Islet precursor cell (in vitro differentiated cells): ENCODE data around the gene DHCR7.
A peak's percentile ranks its signal among the peaks of the same experiment; 100 is the strongest.

Experiments
- DNase-seq: peaks from one replicate; pipeline ENCODE4 v3.0.0-alpha.2; 2018

Gene DHCR7

DNA sequence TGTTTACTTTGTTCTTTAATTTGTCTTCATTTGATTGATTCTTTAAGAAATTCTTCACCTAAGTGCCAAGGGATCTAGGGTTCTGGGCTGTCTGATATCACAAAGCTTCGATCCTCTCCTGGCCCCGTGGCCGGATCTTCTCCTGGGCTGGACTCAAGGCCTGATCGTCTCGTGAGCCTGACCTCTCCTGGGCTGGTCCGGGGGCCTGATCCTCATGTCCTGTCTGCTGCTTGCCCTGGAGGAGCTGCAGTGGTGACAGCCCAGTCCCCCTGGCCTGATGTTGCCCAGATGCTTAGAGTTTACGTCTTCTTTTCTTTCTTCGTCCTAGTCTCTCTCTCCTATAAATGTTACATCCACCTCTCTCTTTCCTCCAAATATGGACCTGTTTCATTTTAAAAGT lies 8.1 kb upstream of the DHCR7 start:
- no peak for DNase-seq

DNA sequence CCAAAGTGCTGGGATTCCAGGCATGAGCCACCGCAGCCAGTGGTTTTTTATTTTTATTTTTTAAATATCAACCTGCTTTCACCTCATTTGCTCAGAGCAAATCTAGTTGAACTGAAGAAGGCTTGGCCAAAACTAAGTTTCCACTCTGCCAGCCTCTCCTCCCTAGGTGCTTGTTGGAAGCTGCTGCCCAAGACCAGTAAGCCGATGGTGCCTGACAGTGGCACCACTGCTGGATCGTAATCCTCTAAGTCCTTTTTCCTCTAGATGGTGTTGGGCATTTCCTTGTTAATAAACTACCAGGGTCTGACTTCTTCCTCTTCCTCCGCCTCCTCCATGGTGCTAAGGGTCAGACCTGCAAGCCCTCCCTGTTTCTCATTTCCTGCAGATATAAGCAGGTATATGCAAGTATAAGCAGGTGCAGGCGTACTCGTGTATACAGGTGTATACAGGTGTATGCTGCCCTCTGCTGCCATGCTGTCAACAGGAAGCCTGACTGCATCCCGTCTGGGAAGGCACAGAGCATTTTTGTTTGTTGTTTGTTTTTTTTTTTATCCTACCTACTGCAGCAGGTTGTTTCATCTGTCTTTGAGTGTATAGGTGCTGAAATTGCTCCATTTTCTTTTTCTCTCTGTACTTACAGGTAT lies 6.4 kb upstream of the DHCR7 start:
- no peak for DNase-seq

DNA sequence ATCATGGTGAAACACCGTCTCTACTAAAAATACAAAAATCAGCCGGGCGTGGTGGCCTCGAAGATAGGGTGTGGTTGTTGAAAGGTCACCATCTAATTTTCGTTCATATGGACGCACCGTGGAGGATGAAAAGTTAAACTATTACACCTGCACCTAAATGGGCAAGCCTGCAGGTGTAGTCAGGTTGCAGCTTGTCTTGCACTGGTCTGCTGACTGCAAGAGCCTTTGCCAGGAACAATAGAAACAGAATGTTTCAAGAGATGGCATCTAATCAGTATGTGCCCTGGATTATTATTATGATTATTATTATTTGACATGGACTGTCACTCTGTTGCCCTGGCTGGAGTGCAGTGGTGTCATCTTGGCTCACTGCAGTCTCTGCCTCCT lies 5.7 kb upstream of the DHCR7 start:
- DNase-seq, result no peak

DNA sequence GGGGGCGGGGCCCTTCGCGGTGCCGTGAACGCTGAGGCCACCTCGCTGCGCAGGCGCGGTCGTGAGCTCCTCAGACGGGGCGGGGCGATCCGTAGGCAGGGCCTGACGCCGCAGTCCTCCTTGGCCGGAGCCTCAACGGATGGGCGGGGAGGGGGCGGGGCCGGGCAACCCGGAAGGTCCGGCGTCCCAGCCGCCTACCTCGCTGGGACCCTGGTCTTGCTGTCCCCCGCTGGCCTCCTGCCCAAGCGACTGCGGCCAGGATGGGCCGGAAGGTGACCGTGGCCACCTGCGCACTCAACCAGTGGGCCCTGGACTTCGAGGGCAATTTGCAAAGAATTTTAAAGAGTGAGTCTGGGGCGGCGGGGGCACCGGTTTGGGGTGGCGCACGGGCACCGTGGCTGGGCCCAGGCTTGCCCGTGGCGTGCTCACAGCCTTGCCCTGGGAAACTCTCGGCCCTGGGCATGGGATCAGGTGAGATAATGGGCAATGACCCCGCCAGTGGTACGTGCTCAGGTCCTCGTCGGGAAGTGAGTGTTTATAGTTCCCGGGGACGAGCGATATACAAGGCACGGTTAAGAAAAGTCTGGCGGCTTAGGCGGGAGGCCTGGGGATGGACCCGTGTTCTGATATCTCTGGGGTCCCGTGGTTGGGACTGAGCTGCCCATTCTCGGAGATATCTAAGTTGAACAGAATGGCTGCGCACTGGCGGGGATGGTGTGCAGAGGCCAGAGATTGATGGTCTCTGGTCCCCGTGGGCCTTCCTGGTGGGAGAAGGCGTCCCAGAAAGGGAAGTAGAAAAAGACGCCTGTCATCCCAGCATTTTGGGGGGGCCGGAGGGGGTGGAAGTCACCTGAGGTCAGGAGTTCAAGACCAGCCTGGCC lies 5.1 kb upstream of the DHCR7 start, which contains the start of gene NADSYN1:
NADSYN1 (plus strand) TSS at position 167 of the 881 bp plus-strand sequence; CDS start at position 261, 94 bp downstream.
- peak; percentile 98 for DNase-seq

DNA sequence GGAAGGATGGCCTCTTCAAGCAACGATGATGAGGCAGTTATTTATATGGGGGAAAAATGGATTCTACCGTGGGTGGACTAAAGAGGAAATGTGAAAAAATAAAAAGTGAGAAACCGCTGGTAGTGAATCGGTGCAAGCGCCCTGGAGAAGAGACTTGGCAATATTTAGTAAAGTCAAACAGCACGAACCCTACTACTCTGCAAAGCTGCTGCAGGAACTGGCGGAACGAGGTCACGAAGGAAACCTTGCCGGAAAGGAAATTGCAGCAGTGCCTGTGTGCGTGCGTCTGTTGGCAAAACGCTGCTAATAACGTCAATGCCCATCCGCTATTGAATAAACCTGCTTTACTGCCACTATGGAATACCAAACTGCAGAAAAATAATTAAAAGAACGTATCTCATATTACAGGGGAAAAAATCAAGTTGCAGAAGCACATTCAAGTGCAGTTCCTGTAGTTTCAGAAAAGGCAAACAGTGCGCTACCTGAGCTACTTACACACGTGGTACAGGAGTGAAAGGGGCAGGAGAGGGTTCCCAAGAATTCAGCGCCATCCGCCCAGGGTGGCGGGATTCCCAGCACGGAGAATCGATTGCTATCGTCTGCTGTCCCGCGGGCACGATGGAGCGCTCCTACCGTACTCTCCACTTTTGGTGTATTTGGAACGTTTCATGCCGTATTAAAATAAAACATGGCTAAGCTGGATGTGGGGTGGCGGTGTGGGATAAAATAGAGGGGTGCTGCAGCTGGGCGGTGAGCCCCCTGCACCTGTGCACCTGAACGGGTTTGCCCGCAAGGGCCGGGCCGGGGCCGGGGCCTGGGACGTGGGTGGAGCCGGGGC lies 4.2 kb upstream of the DHCR7 start:
- DNase-seq, result no peak

DNA sequence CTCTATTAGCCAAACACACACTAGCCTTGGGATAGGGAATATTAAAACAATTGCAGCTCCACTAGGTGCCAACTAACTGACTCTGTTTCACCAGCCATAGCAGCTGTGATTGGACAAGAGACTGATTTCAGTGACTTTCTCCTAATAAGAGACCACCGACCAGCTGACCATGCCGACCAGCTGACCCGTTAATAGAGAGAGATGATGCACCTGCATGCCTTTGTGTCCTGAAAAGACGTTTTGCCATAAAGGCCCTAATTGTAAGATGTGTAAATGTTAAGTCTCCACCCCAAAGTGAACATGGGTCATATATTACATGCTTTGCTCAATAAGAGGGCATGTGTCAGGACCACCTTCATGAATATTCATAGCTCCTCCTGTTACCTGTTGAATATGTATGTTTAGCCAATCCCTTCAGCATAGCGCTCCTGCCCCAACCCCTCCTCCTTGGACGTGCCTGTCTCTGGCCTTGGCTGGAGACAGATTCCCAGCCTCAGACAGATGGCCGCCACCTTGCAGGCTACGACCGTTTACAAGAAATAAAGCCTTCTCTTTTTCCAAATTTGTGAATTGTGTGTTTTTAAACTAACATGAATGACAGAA lies 3.5 kb upstream of the DHCR7 start:
- DNase-seq, result peak; percentile 82

DNA sequence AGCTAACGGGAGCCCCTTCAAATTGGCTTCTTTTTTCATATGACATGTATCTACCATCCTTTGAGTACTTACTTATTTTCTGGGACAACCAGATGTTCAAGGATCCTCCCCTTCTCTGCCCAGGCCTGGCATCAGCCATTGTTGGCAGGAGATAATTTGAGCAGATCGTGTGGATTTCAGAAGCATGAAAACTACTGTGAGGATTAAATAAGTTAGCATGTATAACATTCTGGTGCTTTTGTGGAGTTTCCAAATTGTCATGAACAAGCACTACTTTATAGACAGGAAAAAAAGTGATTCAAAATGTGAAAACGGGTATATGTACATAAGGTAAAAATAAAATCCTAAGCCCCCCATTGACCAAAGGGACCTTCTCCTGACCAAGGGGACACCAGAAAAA lies 2.7 kb upstream of the DHCR7 start:
- no peak for DNase-seq

DNA sequence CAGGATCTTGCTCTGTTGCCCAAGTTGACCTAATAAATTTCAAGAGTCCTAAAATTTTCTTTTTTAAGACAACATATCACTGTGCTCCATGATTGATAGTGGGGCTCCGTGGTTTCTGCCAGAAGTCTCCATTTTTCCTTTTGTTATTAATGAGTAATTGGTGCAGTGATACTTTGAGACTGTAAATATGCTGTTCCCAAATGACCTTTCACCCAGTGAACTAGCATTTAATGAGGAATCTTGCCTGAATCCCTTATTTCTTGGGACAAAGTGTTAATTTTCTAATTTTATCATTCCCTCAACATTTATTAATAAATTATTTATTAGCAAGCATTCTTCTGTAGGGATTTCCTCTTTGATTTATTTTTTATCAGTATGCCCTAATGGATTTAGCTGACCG lies 2.3 kb upstream of the DHCR7 start:
- no peak for DNase-seq

DNA sequence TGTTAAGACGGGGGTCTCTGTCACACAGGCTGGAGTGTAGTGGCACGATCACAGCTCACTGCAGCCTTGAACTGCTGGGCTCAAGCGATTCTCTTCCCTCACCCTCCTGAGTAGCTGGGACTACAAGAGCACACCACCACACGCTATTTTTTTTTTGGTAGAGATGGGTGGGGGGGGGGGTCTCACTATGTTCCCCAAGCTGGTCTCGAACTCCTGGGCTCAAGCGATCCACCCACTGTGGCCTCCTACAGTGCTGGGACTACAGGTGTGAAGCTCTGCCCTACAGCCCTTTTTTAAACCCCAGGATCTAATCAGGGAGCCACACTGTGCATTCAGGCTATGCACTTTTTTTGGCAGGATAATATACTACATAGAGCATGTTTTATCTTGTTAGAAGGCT lies 1.4 kb upstream of the DHCR7 start:
- no peak for DNase-seq

DNA sequence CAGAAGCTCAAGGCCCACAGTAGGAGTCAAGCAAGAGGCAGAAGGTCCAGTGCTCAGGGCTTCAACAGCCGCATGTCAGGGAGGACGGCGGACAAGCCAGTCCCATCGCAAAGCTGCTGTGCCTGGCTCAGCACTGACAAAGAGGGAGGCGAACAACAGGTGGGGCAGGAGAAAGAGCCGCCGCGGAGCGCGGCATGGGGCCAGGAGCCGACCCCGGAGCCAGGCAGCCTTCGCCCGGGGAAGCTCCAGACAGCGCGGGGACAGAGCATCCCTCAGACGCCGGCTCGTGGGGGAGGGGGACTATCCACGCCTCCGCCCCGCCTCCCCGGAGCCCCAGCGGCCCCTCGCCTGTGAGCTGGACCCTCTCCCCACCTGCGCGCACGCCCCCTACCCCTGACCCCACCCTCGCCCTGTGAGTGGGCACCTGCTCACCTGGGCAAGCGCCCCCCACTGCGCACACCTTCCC lies 369 bp downstream of the DHCR7 start:
- DNase-seq, result no peak

DNA sequence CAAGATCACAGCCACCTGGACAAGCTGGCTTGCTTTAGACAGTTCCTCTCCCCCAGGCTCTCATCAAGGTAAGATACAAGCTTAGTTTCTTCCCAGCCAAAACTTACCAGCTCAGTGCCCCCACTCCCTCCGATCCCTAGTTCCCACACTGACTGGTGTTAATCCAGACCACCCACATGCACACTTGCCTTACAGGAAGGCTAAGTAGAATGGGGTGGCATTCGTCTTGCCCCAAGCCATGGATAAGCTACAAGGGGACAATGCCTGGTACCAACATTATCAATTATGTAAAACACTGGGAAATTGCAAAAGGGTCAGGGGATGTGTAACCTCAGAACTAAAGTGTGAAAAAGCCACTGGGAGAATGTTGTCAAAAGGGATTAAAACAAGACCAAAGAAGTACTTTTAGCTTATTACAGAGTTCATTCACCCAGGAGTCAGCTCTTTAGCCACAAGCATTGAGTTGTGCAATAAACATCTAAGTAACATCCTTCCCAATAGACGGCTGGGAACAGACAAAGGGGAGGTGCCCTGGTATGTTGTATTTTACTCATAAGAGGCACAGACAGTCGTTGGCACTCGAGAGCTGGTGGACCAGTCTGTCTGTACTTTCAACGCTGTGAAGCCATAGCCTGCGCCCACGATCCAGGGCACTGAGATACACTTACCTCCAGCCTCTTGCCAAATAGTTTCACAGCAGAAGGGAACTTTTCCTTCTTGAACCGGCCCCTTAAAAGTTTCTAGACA lies 1.1 kb downstream of the DHCR7 start:
- DNase-seq, result no peak

DNA sequence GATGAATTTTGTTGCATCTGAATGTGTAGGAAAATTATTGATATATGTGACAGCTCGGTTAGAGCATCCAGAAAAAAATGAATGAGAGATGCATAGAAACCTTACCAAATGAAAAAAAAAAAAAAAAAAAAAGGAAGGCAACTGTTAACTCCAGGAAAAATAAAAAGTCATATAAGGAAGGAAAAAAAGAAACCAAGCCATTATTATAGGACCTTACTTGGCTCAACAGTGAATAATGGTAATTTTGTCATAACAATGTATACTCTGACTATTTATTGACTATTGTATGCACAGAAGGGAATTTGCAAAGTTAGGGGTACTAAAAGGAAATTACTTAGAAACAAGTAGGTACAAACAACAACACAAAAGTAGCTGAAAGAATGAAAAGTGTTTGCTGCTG lies 2.0 kb downstream of the DHCR7 start:
- no peak for DNase-seq

DNA sequence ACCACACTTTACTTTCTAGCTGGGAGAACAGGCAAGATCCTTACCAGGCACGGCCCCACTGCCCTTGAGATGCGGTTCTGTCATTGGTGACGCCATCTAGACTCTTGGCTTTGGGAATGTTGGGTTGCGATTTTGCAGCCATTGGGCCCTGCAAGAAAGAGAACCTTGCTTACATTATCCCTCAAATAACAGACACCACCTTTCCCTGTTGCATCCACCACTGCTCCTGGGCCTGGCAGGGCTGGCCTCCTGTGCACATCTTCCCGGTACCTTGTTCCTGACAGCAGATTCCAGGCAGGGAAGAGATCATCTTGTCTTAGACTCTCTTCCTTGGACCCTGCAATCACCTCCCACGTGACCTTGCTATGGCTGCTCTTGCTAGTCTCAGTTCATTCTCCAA lies 3.4 kb downstream of the DHCR7 start:
- no peak for DNase-seq

DNA sequence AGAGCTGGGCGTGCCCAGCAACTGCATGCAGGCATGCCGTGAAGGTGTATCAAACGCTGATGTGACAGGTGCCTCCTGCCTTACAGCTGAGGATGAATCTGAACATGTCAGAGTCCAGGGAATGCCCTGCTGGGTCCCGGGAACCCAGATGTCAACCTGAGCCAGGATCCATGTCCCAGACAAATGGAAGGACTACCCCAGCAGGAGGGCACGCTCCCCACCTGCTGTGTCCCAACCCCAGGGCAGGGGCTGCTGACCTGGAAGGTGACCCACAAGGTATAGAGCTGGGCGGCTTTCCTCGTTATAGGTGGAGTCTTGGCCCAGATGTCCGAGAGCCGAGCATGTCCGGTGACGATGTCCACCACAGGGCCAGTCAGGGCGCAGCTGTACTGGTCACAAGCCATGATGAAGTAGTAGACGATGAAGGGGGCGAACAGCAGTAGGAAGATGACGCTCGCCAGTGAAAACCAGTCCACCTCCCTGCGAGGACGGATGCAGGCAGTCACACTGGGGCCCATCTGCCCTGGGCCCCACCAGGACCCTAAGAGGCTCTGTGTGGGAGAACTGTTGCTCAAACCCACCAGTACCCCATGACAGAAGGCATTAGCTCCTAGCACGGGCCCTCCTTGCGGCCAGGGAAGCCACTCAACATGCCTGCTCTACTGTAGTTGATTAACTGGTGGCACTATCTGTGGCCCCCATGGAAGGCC lies 4.3 kb downstream of the DHCR7 start:
- no peak for DNase-seq

DNA sequence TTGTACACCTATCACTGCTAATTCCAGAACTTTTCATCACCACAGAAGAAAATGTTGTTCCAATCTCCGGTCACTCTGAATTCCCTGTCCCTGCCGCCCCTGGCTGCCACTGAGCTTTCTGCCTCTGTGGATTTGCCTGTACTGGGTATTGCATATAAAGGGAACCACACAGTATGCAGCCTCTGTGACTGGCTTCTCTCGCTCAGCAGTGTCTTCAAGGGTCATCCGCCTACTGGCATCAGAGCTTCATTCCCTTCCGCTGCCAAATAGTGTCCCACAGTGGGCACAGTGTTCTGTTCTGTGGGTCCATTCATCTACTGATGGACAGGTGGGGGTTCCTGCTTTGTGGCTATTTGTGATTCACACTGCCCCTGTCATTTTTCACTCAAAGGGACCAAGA lies 5.3 kb downstream of the DHCR7 start:
- DNase-seq, result no peak

DNA sequence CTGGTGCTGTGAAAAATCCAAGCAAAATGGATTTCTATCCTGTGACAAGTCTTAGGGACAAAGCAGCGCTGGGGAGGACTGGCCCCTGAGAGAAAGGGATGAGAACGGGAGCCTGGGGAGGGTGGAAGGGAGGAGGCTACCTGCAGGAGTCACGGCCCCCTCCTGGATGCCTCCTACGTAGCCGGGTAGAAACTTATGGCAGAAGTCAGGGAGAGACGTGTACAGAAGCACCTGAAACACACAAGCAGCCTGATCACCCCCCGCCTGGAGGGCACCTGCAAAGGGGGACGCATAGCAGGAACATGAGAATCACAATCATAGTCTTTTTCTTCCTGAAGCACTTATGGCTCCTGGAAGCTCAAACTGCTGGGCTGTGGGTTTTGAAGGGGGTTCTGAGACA lies 6.1 kb downstream of the DHCR7 start:
- DNase-seq, result no peak

DNA sequence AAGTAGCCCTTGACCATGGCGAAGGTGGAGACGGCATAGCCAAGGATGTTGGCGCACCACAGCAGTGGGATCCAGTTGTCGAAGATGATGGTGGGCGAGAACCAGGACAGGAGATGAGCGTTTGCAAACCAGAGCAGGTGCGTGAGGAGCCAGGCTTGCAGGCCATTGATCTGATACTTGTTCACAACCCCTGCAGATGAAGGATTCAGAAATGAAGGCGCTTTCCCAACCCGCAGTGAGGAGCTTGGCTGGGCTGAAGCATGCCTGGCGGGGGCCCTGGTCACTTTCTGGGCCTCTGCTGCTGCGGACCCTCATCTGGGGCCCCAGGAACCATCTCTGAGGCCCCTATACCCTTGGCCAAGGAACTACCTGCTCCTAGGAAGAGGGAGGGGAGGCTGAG lies 6.9 kb downstream of the DHCR7 start:
- DNase-seq, result no peak

DNA sequence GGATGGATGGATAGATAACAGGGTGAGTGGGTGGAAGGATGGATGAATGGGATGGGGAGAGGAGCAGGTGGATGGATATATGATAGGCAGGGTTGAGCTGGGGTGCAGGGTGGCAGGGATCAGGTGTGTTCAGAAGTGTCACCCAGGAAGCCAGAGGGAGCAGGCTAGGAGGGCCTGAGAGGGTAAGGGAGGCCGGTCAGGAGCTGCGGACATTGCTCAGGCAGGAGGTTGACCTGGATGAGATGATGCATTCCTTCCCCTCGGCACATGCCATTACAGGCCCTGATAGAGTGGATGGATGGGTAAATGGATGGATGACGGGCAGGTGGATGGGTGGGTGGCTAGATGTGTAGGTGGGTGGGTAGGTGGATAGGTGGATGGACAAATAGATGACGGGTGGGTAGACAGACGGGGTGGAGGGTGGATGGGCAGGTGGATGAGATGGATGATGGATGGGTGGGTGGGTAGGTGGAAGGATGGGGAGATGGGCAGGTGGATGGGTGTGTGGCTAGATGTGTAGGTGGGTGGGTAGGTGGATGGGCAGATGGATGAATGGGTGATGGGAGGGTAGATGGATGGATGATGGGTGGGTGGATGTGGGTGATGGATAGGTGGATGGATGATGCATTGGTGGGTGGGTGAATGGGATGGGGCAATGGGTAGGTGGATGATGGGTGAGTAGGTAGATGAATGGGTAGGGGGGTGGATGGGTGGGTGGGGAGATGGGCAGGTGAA lies 8.0 kb downstream of the DHCR7 start:
- DNase-seq, result no peak

DNA sequence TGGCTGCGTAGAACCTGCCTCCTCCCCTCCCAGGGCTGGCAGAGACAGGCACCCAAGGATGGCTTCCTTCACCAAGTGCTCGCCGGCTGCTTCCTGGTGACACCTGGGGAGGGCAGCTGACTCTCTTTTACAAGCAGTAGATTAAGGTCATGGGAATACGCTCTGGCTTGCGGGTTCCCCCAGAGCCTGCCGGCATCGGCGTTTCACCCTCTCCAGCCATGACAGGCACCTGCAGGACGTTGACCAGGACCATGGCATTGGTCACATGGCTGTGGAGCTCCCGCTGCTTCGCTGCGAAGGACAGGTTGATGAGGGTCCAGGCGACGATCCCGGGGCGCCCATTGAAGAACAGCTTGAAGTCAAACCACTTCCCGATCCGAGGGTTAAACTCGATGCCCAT lies 9.5 kb downstream of the DHCR7 start:
- no peak for DNase-seq

DNA sequence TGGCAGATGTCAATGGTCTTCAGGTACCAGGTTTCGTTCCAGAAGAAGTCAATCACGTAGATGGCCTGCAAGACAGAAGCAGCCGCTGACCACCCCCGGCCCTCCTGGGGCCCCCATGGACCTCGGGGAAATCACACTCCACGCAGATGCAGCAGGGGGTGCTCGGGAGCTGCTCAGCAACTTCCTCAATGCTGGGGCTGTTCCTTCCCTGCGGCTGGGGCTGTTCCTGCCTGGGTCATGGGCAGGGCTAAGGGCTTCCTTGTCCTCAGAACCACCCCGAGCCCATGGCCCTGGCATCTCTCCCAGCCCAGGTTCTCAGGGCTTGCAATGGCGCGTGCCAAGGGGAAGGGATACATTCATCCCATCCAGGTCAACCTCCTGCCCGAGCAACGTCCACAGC lies 10.3 kb downstream of the DHCR7 start:
- DNase-seq, result no peak

DNA sequence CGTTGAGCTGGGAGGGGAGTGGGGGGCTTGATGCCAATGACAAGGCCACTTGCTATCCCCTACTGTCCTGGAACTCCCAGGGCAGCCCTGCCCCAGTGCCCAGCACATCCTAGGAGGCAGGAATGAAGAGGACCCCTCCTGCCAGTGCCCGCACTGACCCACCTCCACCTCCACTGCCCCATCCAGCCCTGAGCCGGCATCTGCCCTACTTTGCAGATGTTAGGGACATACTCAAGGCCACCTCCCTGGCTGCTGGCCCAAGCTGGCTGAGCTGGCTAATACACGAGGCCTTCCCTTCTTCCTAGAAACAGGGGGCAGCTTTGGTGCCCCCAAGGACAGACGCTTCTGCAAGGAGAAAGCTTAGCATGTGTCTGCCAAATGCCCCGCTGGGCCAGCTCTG lies 10.8 kb downstream of the DHCR7 start:
- no peak for DNase-seq
